T-helper 1 cell treated with Interleukin-12 subunit alpha and Interleukin-12 subunit beta and Interleukin-4 antibody, amounts not matched to agents 30 μg/mL and 1 μg/mL, for 36 hours (primary cell): ENCODE data around the gene UQCRH.
"Not testable (repeated sequence)": the region's sequence is repeated elsewhere in the genome, so short reads cannot be mapped to it uniquely, and the experiment has no call there.

Experiments used
- H3K27ac Mint-ChIP-seq: one replicate; pipeline ENCODE4 v1.8.0; 2021; ENCODE audit warnings: mild to moderate bottlenecking, mixed read lengths
- H3K27me3 Mint-ChIP-seq: one replicate; pipeline ENCODE4 v1.8.0; 2021; ENCODE audit warnings: low read depth, mixed read lengths
- H3K36me3 Mint-ChIP-seq: one replicate; pipeline ENCODE4 v1.8.0; 2021; ENCODE audit warnings: low read depth, mixed read lengths
- H3K4me1 Mint-ChIP-seq: one replicate; pipeline ENCODE4 v1.8.0; 2021; ENCODE audit warnings: low read depth, mixed read lengths
- H3K4me3 Mint-ChIP-seq: one replicate; pipeline ENCODE4 v1.8.0; 2021; ENCODE audit warnings: mild to moderate bottlenecking, moderate library complexity, mixed read lengths
- H3K9me3 Mint-ChIP-seq: one replicate; pipeline ENCODE4 v1.8.0; 2021; ENCODE audit warnings: mixed read lengths

The UQCRH gene

DNA sequence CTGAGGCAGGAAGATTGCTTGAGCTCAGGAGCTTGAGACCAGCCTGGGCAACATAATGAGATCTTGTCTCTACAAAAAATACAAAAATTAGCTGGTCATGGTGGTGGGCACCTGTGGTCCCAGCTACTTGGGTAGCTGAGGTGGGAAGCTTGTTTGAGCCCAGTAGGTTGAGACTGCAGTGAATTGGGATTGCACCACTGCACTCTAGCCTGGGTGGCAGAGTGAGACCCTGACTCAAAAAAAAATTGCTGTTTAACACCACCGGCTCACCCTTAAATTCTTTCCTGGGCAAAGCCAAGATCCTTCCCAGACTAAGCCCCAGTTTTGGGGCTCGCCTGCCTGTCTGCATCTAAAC, 30.5 kb downstream of the UQCRH start:
- H3K4me3 Mint-ChIP-seq = no peak overlapping the region
- H3K36me3 Mint-ChIP-seq = no peaks in the 10 kb centered on the region
- no peaks in the 10 kb centered on the region for H3K9me3 Mint-ChIP-seq
- H3K27me3 Mint-ChIP-seq = no peaks in the 10 kb centered on the region
- no peaks in the 10 kb centered on the region for H3K4me1 Mint-ChIP-seq
- H3K27ac Mint-ChIP-seq = no peak overlapping the region

DNA sequence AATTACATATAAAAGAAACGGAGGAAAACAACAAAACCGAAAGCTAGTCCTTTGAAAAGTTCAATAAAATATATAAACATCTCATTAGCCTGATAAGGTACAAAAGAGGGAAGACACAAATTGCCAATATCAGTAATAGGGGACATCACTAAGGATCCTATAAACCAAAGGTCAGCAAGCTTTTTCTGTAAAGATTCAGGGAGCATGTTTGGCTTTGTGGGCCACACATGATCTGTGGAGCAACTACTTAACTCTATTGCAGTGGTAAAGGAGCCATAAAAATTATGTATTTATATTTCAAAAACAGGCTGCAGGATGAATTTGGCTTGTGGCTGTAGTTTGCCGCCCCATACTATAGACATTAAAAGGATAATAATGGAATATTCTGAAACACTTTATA, 31.6 kb downstream of the UQCRH start:
- no peaks in the 10 kb centered on the region for H3K27me3 Mint-ChIP-seq
- peaks cover 2% of the 10 kb centered on the region for H3K4me1 Mint-ChIP-seq
- H3K36me3 Mint-ChIP-seq = no peaks in the 10 kb centered on the region
- no peak overlapping the region for H3K27ac Mint-ChIP-seq
- H3K4me3 Mint-ChIP-seq = no peak overlapping the region
- H3K9me3 Mint-ChIP-seq = no peaks in the 10 kb centered on the region

DNA sequence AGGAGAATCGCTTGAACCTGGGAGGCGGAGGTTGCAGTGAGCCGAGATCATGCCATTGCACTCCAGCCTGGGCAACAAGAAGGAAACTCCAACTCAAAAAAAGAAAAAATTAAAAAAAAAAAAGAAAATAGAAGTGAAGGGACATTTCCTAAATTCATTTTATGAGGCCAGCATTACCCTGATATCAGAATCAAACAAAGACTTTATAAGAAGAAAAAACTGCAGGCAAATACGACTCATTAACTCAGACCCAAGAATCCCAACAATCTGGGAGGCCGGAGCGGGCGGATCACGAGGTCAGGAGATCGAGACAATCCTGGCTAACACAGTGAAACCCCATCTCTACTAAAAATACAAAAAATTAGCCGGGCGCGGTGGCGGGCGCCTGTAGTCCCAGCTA, 33.9 kb downstream of the UQCRH start:
- not testable (repeated sequence) for H3K27ac Mint-ChIP-seq, H3K4me3 Mint-ChIP-seq, H3K9me3 Mint-ChIP-seq, H3K27me3 Mint-ChIP-seq
- peaks cover 20% of the 10 kb centered on the region for H3K4me1 Mint-ChIP-seq
- peaks cover 11% of the 10 kb centered on the region for H3K36me3 Mint-ChIP-seq

DNA sequence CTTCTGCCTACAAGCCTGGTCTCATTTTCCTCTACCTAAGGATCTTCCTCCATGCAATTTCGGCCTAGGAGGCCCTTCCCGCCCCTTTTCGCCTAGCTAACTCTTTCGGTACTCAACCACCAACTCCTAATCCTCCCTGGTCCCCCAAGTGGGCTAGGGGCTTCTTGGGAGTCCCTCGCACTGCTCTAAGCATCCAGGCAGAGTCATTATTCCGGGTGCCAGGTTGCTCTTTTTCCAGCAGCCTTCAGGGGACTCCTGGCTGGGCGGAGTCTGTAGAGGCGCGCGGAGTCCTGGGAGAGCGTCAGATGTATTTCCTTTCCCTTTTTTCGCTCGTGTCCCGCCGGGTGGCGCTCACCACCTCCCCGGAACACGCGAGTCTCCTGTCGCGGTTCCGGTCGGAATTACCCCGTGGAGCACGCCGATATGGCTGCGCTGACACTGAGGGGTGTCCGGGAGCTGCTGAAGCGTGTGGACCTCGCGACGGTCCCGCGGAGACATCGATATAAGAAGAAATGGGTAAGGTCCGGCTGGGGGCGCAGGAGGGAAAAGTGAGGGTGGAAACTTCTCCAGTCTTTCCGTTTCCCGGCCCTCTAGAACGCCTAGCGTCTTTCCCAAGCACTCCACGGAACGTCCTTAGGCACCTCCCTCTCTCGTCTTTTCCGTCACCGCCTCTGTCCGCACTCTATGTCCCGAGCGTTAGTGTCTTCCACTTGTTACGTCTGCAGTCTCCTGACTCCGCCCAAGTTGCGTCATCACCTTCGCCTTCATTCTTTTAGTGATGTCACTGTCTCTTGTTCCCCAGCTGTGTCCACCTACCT, 37.1 kb downstream of the UQCRH start, which contains the start of gene NSUN4:
TSS of gene NSUN4 (plus strand) at position 404 of the 818 bp plus-strand sequence. CDS start at position 424, 20 bp downstream.
- Mint-ChIP-seq H3K4me3 (peak within 1 kb of the TSS; percentile 100), H3K27me3 (no peaks in the 10 kb centered on the region), H3K27ac (peak within 1 kb of the TSS; percentile 100), H3K9me3 (no peaks in the 10 kb centered on the region), H3K4me1 (peaks cover 35% of the 10 kb centered on the region), H3K36me3 (peaks cover 20% of the 10 kb centered on the region)

DNA sequence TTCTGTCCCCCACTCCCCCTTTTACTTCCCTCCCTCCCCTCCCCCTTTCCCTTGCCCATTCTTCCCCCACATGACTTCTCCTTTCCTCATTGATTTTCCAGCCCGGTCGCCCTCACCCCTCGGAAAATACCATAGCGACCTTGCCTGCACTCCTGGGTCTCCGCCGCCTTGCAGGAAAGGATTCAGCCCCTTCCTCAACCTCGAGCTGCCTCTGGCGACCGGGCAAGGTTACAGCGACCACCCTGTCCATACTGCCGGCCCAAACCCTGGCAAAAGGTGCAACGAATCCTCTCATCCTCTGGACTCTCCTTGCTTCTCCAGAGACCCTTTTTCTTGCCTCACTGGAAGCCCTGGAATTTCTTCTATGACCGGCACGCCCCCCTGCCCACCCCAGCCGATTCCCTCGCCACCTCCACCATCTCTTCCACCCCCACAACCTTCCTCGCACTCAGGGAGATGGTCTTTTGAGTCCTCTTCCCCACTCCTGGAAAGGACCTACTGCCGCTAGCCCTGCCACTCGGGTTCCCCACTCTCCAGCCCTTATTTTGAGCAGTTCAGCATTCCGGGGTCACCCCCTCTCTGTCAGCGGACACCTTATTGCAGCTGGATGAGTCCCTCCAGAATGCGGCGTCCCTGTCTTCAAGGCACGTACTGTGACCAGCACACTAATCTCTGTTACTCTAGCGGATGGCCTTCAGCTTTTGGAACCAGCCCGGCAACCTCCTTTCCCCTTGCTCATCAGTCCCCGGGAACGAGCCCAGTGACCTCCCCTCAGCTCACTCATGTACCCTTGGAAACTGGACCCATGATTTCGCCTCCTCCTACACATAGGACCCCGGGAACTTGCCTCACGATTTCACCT, 38.0 kb downstream of the UQCRH start:
- H3K27me3 Mint-ChIP-seq = no peaks in the 10 kb centered on the region
- peak overlapping the region; percentile 100 for H3K4me3 Mint-ChIP-seq
- peaks cover 35% of the 10 kb centered on the region for H3K4me1 Mint-ChIP-seq
- peaks cover 21% of the 10 kb centered on the region for H3K36me3 Mint-ChIP-seq
- H3K27ac Mint-ChIP-seq = peak overlapping the region; percentile 100
- H3K9me3 Mint-ChIP-seq = no peaks in the 10 kb centered on the region

DNA sequence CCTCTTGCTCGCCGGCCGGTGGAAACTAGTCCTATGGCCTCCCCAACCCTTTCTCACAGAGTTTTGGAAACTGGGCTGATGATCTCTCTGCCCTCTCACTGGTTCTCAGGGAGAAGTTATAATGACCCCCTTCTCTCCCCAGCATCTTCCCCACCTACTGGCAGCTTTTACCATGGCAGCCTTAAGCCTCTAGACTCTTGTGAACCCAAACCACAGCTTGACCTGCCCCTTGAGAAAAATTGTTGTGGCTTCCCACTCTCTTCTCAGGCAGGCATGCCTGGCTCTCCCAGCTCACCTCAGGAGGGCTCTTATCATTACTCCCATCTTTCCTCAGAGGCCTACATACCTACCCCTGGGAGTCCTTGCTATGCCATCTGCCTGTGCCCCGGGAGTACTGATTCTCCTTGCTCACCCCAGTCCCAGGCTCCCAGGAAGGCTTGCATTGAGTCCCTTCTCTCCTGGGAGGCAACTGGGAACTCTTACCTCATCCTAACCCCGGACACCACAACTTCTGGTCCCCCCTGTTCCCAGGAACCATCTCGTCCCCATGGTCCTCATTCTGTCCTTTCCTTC, 38.7 kb downstream of the UQCRH start:
- no peaks in the 10 kb centered on the region for H3K27me3 Mint-ChIP-seq
- H3K27ac Mint-ChIP-seq = peak overlapping the region; percentile 100
- H3K4me3 Mint-ChIP-seq = peak overlapping the region; percentile 100
- peaks cover 26% of the 10 kb centered on the region for H3K36me3 Mint-ChIP-seq
- no peaks in the 10 kb centered on the region for H3K9me3 Mint-ChIP-seq
- peaks cover 35% of the 10 kb centered on the region for H3K4me1 Mint-ChIP-seq

DNA sequence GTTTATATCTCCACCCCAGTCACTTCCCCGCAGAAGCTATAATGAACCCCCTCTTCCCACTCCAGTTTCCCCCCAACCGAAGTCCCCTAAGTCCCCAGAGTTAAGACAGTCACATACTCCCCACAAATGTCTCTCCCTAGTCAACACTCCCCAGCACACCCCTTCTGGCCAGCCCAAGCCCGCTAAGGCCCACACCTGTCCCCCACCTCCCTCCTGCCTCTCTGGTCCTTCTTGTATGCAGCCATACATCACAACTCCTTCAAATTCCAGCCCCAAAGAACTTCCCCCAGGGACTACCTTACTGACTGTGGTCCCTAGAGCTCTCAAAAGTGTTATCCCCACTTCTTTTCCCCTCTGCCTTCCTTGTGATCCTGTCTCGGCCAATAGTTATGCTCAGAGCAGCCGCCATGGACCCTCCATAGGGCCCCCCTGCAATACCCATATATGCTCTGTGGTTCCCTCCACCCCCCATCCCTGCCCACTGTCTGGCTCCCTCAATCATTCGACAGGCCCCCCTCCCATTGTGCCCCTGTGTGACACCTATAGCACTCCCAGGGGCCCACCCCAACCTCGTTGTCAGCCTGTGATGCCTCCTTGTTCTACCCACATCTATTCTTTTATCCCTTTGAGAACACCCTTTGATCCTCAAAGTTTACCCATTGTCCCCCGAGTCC, 39.3 kb downstream of the UQCRH start:
- Mint-ChIP-seq H3K36me3 (peaks cover 31% of the 10 kb centered on the region), H3K27ac (peak overlapping the region; percentile 53), H3K4me1 (peaks cover 35% of the 10 kb centered on the region), H3K4me3 (peak overlapping the region; percentile 100), H3K27me3 (no peaks in the 10 kb centered on the region), H3K9me3 (no peaks in the 10 kb centered on the region)

DNA sequence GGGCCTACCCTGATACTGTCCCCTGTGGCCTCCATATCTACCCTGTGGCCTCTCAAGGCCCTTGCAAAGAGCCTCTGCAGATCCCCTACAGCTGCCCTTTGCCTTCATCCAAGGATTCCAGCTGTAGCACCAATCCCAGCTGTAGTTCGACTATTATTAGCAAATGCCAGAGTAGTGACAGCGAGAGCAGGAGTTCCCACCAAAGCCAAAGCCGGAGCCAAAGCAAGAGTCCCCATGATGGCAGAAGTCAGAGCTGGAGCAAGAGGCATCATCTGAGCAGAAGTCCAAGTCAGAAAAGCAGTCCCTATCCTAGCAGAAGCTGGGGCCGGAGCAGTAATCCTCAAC, 39.8 kb downstream of the UQCRH start:
- no peaks in the 10 kb centered on the region for H3K27me3 Mint-ChIP-seq
- peaks cover 36% of the 10 kb centered on the region for H3K36me3 Mint-ChIP-seq
- no peaks in the 10 kb centered on the region for H3K9me3 Mint-ChIP-seq
- peak overlapping the region; percentile 52 for H3K27ac Mint-ChIP-seq
- H3K4me1 Mint-ChIP-seq = peaks cover 40% of the 10 kb centered on the region
- H3K4me3 Mint-ChIP-seq = peak overlapping the region; percentile 12

DNA sequence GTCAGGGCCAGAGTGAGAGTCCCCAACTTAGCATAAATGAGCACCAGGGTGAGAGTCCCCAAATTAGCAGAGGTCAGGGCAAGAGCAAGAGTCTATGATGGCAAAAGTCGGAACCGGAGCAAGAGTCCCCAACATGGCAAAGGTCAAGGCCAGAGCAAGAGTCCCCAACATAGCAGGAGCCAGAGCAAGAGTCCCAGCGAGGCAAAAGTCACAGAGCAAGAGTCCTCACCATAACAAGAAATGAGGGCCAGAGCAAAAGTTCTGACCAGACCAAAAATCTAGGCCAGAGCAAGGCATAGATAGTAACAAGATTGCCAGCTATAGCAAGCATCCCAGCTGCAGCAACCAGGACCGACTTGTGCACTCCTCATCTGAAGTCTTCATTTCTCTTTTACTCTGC, 40.2 kb downstream of the UQCRH start:
- no peaks in the 10 kb centered on the region for H3K9me3 Mint-ChIP-seq
- H3K27me3 Mint-ChIP-seq = no peaks in the 10 kb centered on the region
- H3K4me1 Mint-ChIP-seq = peaks cover 40% of the 10 kb centered on the region
- H3K36me3 Mint-ChIP-seq = peaks cover 37% of the 10 kb centered on the region
- H3K4me3 Mint-ChIP-seq = no peak overlapping the region
- peak overlapping the region; percentile 47 for H3K27ac Mint-ChIP-seq

DNA sequence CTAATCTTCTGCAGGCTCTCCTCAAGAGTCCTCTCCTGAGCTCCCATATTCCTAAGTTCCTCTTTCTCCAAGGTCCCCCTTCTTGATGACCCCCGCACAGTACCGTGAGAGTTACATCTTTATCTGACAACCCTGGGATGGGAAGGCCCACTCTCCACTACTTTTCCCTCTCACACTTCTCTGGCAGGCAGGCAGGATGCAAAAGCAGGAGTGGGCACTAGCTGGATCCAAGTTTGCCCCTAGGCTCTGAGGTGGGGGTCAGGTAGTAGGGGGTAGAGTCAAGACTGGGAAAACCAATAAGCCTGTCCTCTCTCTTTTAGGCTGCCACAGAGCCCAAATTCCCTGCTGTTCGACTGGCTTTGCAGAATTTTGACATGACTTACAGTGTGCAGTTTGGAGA, 41.0 kb downstream of the UQCRH start:
- Mint-ChIP-seq H3K27me3 (no peaks in the 10 kb centered on the region), H3K4me1 (peaks cover 39% of the 10 kb centered on the region), H3K4me3 (no peak overlapping the region), H3K36me3 (peaks cover 37% of the 10 kb centered on the region), H3K9me3 (no peaks in the 10 kb centered on the region), H3K27ac (no peak overlapping the region)

DNA sequence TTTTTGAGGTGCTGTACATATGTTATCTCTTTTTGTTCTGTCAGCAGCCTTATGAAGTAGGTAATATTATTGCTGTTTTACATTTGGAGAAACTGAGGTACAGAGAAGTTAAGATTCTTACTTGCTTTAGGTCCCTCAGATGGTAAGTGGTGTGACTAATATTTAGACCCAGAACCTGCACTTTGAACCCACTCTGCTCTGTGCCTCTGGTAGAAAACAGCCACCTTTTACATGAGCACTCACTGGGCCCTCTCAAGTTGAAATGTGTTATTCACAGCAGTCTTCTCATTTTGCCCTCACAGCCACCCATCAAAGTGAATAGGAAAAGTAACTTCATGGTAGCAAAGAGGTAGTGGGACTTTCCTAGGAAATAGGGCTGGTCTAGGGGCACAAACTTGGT, 41.8 kb downstream of the UQCRH start:
- H3K9me3 Mint-ChIP-seq = no peaks in the 10 kb centered on the region
- no peak overlapping the region for H3K4me3 Mint-ChIP-seq
- peaks cover 37% of the 10 kb centered on the region for H3K4me1 Mint-ChIP-seq
- no peaks in the 10 kb centered on the region for H3K27me3 Mint-ChIP-seq
- H3K27ac Mint-ChIP-seq = no peak overlapping the region
- H3K36me3 Mint-ChIP-seq = peaks cover 40% of the 10 kb centered on the region

DNA sequence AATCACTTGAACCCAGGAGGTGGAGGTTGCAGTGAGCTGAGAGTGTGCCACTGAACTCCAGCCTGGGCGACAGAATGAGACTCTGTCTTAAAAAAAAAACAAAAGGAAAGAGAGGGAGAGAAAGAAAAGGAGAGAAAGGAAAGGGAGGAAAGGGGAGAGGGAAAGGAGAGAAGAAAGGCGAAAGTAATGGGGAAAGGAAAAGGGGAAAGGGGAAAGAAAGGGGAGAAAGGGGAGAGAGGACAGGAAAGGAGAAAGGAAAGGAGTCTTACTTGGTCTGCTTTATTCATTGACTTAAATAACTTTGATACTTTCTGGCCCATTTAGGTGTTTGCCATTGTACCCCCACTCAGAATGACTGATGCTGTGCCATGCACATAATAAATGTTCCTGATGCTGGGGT, 48.9 kb downstream of the UQCRH start:
- Mint-ChIP-seq H3K27ac (no peak overlapping the region), H3K4me3 (no peak overlapping the region), H3K36me3 (peaks cover 26% of the 10 kb centered on the region), H3K27me3 (no peaks in the 10 kb centered on the region), H3K4me1 (peaks cover 5% of the 10 kb centered on the region), H3K9me3 (no peaks in the 10 kb centered on the region)

DNA sequence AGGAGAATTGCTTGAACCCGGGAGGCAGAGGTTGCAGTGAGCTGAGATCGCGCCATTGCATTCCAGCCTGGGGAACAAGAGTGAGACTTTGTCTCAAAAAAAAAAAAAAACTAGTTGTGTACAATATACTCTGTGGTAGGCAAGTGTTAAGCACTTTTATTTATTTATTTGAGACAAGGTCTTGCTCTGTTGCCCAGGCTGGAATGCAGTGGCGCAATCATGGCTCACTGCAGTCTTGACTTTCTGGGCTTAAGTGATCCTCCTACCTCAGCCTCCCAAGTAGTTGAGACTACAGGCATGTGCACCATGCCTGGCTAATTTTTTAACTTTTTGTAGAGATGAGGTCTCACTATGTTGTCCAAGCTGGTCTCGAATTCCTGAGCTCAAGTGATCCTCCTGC, 52.4 kb downstream of the UQCRH start:
- not testable (repeated sequence) for H3K4me3 Mint-ChIP-seq, H3K4me1 Mint-ChIP-seq, H3K27me3 Mint-ChIP-seq, H3K27ac Mint-ChIP-seq, H3K9me3 Mint-ChIP-seq
- H3K36me3 Mint-ChIP-seq = peaks cover 17% of the 10 kb centered on the region

DNA sequence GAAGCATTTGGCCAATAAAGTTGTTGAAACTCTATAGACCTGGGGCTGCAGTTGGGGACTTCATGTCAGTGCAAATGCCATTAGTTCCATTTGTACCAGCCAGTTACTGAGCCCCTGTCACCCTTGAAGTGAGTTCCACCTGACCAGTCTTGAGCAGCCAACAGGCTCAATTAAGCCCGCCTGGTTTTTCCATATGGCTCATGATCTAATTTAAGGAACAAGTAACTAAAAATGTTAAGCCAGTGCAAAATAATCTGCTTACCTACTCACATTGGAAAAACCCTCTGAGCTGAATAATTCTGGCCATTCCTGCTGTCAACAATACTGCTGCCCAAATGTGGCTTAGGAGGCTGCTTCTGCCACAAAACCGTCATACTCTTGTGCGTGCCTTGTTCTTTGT, 58.7 kb downstream of the UQCRH start:
- H3K4me3 Mint-ChIP-seq = no peak overlapping the region
- no peaks in the 10 kb centered on the region for H3K4me1 Mint-ChIP-seq
- no peaks in the 10 kb centered on the region for H3K9me3 Mint-ChIP-seq
- no peak overlapping the region for H3K27ac Mint-ChIP-seq
- peaks cover 28% of the 10 kb centered on the region for H3K36me3 Mint-ChIP-seq
- H3K27me3 Mint-ChIP-seq = no peaks in the 10 kb centered on the region
